ENCODE data around the gene AAMP.
"Not testable (repeated sequence)": the region's sequence is repeated elsewhere in the genome, so short reads cannot be mapped to it uniquely, and the experiment has no call there.

The AAMP gene

DNA sequence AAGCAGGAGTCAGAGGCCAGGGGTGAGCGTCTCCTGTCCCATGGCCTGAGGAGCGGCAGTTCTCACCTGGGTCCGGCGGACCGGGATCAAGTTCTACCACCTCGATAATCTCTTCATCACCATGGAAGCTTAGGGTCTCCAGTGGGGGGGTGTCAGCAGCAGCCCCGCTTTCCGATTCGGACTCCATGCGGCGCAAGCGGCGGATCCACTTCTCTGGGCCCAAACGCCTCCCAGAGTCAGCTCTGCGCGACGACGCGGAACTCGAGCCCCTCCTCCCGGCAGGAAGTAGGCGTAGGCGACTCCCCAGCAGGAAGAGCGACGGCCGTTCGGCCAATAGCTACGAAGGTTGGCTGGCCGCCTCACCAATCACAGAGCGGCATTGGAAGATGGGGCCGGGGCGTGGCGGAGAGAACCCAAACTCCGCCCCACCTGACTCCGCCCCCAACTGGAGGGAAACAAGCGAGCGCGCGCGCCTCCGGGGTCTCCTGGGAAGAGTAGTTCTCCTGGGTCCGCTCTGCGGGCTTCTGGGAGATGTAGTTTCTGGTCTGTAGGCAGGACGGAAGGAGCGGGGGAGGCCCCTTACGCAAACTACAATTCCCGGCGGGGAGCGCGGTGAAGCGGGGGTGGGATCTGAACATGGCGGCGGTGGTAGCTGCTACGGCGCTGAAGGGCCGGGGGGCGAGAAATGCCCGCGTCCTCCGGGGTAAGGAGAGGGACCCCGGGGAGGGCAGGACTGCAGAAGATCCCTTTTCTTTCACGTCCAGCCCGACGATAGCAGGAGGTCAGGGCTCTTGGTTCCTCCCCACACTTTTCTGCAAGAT, at the start of gene AAMP, which contains the start of gene PNKD:
TSS of gene AAMP (minus strand) at position 238 of the 821 bp plus-strand sequence. CDS start at position 187, 51 bp downstream.
TSS of gene PNKD (plus strand) at position 620 of the 821 bp plus-strand sequence. CDS start at position 637, 17 bp downstream.
- peak; percentile 100 for DNase-seq

- DNase-seq = no peak
Measured at GRCh38 chr2:218318241-218318640, 48.3 kb upstream of the AAMP start.

GRCh38 chr2:218317835-218318234, 47.9 kb upstream of the AAMP start:
- DNase-seq = no peak

DNA sequence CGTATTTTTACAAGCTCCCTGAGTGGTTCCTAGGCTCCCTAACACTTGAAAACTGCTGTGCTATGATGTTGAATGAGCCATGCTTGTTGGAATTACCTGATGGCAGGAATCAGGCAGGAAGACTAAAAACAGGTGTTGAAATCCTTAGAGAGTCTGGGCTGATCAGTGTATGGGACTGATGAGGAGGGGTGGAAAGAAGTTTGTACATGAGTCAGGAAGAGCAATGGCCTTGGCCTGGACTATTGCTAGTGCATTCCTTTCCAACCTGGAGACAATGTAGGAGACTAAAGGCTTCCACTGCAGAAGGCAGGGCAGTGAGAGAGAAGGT, 47.3 kb upstream of the AAMP start:
- no peak for DNase-seq

- no peak for DNase-seq
Measured at GRCh38 chr2:218315397-218315796, 45.5 kb upstream of the AAMP start.

- not testable (repeated sequence) for DNase-seq
Measured at GRCh38 chr2:218314764-218315163, 44.8 kb upstream of the AAMP start.

DNA sequence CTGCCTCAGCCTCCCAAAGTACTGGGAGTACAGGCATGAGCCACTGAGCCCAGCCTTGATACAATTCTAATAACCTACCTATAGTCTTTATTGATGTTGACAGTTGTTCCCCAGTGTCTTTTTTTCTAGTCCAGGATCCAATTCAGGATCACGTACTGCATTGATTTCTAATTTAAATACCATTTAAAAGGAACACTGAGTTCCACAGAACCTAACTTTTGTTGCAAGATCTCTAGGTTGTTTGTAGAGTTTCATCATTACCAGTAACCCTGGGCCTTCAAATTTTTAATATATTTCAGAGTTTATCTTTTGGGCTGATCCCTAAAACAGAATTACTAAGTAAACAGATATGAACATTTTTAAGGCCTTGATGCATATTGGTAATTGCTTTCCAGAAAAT, 43.4 kb upstream of the AAMP start:
- no peak for DNase-seq

DNA sequence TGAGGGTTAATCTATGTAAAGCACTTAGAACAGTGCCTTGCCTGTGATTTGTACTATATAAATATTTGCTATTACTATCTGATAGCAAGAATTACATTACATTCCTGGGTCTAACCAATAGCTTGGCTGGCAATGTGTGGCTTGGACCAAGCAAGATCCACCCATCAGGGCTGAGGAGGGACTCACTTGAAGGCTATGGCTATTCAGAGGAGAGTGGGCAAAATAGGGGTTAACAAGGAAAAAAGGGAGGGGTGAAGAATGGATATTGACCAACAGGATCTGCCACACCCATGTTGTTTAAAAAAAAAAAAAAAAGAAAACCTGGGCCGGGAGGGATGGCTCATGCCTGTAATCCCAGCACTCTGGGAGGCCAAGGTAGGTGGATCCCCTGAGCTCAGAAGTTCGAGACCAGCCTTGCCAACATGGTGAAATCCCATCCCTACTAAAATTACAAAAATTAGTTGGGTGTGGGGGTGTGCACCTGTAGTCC, 42.4 kb upstream of the AAMP start:
- no peak for DNase-seq

DNA sequence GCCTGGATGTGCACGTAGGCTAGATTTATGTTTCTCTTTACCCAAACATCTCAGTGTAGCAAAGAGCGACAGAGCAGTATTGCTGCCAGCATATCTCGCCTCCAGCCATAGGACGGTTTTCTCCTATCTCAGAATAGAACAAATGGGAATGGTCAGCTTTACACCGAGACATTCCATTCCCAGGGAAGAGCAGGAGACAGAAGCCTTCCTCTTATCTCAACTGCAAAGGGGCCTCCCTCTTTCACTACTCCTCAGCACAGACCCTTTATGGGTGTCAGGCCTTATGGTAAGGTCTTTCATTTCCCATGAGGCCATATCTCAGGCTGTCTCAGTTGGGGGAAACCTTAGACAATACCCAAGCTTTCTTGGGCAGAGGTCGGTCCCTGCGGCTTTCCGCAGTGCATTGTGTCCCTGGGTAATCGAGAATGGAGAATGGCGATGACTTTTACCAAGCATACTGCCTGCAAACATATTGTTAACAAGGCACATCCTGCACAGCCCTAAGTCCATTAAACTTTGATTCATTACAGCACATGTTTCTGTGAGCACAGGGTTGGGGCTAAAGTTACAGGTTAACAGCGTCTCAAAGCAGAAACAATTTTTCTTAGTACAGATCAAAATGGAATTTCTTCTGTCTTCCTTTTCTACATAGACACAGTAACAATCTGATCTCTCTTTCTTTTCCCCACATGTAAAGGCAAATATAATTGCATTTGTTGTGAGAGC, 41.8 kb upstream of the AAMP start:
- DNase-seq = not testable (repeated sequence)

DNA sequence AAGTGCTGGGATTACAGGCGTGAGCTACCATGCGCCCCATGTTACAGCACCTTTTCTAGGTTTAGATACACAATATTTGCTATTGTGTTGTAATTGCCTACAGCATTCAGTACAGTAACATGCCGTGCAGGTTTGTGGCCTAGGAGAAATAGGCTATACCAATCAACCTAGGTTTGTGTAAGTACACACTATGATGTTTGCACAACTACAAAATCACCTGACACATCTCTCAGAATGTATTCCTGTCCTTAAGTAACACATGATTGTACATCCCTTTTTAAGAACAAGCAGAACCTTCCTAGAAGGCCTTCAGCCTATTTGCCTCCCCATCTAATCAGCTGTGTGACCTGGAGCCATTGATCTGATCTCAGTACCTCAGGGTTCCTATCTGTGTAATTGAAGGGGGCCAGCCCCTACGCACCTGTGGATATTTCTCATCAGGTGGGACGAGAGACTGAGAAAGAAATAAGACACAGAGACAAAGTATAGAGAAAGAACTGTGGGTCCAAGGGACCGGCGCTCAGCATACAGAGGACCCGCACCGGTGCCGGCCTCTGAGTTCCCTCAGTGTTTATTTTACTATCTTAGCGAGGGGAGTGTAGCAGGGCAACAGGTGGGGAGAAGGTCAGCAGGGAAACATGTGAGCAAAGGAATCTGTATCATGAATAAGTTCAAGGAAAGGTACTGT, 41.1 kb upstream of the AAMP start:
- no peak for DNase-seq

GRCh38 chr2:218307415-218308090, 37.6 kb upstream of the AAMP start:
- DNase-seq = no peak

DNA sequence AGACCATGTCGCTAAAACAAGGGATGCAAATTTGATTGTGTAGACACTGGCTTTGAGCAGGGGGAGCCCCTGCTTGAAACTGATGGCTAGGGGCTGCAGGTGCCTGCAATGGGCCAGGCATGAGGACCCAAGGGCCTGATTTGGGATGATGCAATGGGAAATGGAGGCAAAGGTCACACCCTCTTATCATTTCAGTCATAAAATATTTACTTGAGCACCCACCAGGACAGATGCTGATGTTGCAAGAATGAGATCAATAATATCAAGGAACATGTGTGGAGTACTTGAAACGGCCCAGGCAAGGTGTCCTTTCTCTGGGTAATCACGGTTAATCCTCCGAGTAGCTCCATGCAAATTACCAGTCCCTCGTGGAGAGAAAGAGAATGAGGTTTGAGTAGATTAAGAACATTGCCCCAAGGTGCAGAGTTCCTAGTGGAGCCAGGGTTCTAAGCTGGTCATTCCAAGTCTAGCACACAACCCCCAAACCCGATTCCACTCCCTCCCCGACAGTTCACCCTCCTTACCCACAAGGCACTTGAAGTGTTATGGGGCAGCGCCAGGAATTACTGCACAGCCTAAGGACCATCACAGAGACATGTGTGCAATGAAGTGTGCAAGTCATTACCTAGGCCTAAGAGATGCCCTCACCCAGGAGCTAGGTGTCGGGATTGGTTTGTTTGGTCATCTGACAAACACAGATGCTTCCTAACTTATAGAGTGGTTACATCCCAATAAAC, 36.4 kb upstream of the AAMP start:
- DNase-seq = no peak

- DNase-seq = no peak
Measured at GRCh38 chr2:218305383-218305782, 35.4 kb upstream of the AAMP start.

DNA sequence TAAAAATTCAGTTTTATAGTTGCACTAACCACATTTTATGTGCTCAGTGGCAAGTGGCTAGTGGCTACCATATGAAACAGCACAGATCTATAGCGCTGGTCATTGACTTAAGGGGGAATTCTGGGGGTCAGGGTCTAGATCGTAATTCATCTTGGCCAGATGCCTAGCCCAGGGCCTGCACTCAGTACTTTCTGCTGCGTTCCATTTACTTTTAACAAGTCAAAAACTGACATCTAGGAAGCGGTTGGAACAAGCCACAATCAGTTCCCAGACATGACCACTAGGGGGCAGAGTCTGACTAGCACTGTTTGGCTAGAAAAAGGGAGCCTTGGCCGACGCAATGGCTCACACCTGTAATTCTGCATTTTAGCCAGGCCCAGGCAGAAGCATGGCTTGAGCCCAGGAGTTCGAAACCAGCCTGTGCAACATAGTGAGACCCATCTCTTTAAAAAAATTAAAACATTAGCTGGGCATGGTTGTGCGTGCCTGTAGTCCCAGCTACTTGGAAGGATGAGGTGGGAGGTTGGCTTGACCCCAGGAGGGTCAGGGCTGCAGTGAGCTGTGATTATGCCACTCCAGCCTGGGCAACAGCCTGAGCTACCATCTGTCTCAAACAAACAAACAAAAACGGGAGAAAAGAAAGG, 31.4 kb upstream of the AAMP start:
- peak; percentile 83 for DNase-seq

DNA sequence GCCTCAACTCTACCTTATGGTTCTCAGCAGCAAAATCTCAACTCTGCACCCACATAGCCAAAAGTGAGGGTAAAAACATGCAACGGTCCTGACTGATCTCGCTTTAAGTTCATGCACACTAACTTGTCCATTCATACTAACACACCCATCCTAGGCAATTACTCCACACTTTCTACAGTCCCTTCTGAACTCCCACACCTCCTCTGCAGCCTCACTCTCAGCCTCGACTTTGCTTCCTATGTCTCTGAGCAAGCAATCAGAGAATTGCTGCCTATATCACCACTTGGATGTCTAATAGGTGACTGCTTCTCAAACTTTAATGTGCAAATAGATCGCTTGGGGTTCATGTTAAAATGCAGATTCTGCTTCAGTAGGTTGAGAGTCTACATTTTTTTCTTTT, 30.2 kb upstream of the AAMP start:
- DNase-seq = no peak

DNA sequence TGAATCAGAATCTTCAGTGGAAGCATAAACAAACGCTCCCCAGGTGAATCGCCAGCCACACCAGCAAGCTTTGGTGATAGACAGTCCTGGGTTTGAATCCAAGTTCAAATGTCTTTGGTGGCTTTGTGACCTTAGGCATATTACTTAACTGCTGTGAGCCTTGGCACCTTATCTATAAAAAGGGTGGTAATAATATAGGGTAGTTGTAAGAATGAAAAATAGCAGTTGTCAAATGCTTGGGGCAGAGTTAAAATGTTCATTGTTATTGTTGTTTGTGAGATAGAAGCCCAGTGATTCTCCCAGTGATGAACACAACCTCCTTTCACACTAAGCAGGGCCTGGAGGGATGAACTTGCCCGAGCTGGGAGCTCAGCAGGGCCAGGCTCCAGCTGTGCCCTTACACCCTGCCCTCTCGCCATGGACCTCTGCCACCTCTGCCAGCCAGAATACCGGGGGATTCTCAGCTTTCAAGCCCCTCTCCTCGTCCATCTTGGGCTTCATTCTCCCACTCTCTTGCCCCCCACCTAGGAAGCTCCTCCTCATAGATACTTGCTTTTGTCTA, 28.5 kb upstream of the AAMP start:
- no peak for DNase-seq

GRCh38 chr2:218296847-218297246, 26.9 kb upstream of the AAMP start:
- DNase-seq = no peak

DNA sequence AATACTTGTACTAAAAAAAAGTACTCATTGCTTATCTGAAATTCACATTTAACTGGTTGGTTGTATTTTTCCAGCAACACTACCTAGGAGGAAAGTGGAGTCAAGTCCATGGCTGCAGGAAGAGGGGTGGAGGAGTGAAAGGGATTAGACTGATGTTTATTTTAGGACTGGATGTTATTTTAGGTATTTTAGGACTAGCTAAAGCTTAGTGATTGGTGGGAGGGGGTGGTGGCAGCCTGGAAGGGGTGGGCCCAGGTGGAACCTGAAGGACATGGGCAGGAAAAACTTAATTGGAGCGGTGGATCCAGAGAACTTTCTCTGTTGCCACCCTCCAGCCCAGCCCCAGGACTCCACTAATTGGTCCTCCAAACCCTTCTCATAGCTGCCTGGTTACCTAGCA, 26.3 kb upstream of the AAMP start:
- no peak for DNase-seq

DNA sequence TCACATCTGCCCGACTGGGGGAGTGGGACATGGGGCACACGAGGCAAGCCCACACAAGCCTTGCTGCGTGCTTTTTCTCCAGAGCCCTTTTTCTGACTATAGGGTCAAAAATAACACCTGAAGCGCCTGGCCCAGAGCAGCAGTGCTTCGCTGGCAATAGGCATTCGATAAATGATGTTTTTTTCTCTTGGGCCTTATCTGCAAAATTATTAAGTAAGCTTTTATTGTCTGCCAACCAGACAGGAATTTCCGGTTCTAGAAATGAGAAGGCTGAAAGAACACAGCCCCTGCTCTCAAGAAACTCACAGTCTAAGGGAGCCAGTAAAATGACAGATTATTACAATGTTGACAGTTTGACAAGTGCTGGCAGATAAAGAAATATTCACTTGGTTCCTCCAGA, 25.1 kb upstream of the AAMP start:
- no peak for DNase-seq

- no peak for DNase-seq
Measured at GRCh38 chr2:218294430-218295022, 24.6 kb upstream of the AAMP start.

All from CD4-positive, alpha-beta T cell treated with Interferon gamma for 1 hour (primary cell).